Omental fat pad (tissue), 4 donors: ENCODE results near the gene FANK1. TPM values are rescaled to one million over a fixed set of nuclear protein-coding genes. Genes with fewer than 3 reads are reported as not detected.

Experiments
- ATAC-seq: fragments of 150-250 bp; one replicate; pipeline ENCODE4 v1.9.1; 2016; ENCODE audit warnings: mild to moderate bottlenecking, moderate library complexity; ENCODE audit not compliant: low FRiP score
- DNase-seq: peaks from one replicate; pipeline ENCODE4 v3.0.0-alpha.2; 2019; ENCODE audit warnings: low spot score
- total RNA-seq, 4 donors: library from RNA; depleted of rRNA; stranded (reverse); fragments of >200 nt; gene quantifications; one replicate each; pipeline ENCODE4 v1.1.0, GENCODE V29; 2016
- TF ChIP-seq, protein P1 (sequence below), 3 donors: fragments of 450-650 bp; IDR thresholded peaks; one replicate each; pipeline ENCODE4 v1.5.1; 2016 to 2017; ENCODE audit warnings: antibody characterized with exemption in 3 of 3, mild to moderate bottlenecking in 3 of 3, moderate library complexity in 2 of 3

FANK1 gene
- total RNA-seq, 4 donors from 2014 or later: 0.94 to 3.0 (median 1.1) TPM

DNA sequence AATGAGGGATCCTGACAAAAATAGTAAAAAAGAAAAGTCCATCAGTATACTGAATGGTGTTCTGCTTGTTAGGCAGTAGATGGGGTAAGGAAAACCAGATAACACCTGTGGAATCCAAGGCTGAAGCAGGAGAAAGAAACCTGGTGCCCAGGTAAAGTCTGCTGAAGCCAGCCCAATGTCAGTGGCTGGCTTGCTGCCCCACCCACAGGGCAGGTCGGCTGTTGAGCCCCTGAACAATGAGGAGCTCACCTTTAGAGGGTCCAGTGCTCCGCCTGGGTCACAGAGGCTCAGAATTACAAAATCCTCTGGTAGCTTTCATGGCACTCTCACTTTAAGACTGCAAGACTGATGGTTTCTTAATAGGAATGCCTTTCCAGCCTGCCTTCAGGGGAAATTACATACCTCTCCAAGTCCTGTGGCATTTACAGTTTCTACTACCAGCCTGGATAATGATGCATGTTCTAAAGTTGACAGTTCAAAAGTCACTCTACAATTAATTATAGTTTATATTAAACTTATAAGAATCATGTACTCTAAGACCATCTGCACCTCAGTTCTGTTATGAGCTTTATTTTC is 39.1 kb upstream of the FANK1 start:
- no peak for ATAC-seq
- TF ChIP-seq, protein P1, sequence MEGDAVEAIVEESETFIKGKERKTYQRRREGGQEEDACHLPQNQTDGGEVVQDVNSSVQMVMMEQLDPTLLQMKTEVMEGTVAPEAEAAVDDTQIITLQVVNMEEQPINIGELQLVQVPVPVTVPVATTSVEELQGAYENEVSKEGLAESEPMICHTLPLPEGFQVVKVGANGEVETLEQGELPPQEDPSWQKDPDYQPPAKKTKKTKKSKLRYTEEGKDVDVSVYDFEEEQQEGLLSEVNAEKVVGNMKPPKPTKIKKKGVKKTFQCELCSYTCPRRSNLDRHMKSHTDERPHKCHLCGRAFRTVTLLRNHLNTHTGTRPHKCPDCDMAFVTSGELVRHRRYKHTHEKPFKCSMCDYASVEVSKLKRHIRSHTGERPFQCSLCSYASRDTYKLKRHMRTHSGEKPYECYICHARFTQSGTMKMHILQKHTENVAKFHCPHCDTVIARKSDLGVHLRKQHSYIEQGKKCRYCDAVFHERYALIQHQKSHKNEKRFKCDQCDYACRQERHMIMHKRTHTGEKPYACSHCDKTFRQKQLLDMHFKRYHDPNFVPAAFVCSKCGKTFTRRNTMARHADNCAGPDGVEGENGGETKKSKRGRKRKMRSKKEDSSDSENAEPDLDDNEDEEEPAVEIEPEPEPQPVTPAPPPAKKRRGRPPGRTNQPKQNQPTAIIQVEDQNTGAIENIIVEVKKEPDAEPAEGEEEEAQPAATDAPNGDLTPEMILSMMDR (IDR thresholded peaks at IDR 0.05): no peak
- no peak for DNase-seq

DNA sequence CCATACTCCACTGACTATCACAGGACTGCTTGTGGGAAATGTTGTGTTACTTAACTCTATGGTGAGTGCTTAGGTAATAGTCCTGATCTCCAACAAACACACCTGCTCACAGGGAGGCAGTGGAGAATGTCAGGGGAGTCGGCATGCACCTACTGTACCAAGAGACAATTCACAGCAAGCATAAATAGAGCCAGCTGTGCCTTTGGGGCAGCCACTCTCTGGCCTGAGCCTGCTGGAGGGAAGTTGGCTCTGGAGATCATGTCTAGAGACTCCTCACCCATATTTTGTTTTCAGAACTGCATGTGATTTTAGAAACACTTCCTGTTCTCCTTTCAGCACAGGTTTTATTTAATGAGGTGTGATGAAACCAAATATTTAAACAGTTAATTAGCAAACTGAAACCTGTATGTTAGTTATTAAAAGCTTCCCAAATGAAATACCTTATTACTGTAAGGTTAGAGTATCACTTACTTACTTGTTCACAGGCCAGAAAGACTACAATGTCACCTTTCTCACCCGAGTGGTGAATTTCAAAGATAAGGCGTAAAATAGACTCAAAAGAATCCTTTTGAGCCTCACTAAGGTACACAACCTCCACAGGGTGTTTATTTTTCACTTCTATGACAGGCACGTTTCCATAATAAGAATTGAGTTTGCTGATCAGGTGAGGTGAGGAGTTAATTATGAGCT is 37.1 kb upstream of the FANK1 start:
- DNase-seq: no peak
- TF ChIP-seq, protein P1 (IDR thresholded peaks at IDR 0.05): no peak
- no peak for ATAC-seq

DNA sequence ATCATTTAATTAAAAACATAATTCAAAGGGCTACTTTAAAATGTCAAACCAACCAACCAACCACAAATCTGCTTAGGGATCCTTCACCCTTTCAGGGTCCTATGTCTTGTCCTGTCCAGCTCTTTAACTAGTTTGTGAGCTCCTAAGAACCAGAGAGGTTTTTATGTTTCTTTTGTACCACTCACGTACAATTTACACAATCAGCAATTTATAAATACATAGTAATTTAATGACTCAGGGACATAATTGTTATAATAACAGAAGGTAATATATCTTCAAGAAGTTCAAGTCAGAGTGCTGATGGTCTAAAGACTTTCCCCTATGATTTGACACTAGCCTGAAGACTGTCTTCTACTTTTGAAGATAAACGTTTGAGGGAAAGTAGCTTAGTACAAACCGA is 31.2 kb upstream of the FANK1 start:
- TF ChIP-seq, protein P1 (IDR thresholded peaks at IDR 0.05): no peak
- no peak for ATAC-seq

DNA sequence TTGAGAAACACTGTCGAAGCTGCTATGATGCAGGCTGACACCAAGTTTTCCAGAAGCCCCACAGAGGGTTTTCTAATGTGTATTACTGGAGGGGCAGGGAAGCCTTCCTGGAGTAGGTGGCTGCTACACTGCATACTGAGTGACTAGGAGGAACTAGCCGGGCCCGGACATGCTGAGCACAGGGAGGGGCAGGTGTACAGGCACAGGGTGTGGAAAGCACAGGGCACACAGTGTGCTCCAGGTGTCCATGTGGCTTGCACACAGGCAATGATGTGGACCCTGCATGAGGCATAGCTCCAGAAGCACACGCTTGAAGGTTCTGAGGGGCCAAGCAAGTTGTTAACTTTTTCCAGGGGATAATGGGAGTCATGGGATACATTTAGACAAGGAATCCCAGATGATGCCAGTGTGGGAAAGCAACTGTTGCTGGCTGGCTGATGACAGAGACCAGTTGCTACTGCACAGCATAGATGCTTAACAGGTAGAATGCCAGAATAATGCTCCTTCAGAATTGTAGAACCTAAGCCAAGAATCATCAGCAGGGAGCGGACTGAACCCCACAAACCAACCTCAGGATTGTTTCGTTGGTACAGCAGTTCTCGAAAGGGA is 29.8 kb upstream of the FANK1 start:
- TF ChIP-seq, protein P1 (IDR thresholded peaks at IDR 0.05): no peak
- ATAC-seq (no peak), DNase-seq (no peak)

More for the DNA sequence above, 31.2 kb upstream of the FANK1 start:
- DNase-seq: no peak

DNA sequence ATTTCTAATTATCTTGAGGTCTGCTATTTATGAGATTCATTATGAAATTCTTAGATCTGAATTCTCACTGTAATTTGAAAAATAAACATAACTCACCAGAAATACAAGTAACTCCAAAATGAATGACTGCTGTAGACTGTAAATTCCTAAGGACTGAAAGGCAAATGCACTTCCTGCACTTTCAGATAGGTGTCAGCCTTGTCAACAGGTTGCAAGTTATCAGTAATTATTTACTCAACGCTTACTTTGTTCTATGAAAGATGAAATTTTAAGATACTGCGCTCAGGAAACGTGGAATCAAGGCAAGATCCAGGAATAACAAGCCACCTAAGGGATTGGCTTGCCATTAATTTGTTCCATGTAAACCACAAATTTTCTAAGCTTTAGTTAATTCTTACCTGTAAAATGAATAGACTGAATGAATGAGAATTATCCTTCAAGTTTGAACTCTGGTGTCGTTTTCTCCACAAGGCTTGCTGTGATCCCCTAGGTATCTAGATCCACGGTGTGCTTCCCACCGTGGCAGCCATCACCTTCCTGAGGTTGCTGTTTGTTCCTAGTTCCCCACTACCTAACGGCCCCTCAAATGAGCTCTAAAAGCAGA is 27.9 kb upstream of the FANK1 start:
- TF ChIP-seq, protein P1 (IDR thresholded peaks at IDR 0.05): no peak
- ATAC-seq (no peak), DNase-seq (no peak)

DNA sequence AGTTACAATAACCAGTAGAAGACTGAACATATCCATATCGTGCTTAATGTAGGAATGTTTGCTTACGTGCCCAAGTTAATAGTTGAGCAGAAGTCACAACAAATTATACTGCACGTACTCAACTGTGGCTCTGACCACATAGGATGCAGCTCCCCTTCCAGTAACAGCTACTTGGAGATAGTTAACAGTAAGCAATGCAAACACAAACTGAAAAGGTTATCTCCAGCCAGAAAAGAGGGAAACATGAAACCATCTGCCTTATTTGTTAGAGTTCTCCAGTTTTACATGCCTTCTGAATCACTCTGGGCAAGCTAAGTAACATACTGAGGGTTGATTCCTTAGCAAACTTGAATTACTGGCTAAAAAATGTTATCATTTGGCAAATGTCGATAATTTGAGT is 25.0 kb upstream of the FANK1 start:
- DNase-seq (no peak), ATAC-seq (no peak)
- TF ChIP-seq, protein P1 (IDR thresholded peaks at IDR 0.05): no peak
